Measurements from ENCODE around the gene SH2D7.

DNA sequence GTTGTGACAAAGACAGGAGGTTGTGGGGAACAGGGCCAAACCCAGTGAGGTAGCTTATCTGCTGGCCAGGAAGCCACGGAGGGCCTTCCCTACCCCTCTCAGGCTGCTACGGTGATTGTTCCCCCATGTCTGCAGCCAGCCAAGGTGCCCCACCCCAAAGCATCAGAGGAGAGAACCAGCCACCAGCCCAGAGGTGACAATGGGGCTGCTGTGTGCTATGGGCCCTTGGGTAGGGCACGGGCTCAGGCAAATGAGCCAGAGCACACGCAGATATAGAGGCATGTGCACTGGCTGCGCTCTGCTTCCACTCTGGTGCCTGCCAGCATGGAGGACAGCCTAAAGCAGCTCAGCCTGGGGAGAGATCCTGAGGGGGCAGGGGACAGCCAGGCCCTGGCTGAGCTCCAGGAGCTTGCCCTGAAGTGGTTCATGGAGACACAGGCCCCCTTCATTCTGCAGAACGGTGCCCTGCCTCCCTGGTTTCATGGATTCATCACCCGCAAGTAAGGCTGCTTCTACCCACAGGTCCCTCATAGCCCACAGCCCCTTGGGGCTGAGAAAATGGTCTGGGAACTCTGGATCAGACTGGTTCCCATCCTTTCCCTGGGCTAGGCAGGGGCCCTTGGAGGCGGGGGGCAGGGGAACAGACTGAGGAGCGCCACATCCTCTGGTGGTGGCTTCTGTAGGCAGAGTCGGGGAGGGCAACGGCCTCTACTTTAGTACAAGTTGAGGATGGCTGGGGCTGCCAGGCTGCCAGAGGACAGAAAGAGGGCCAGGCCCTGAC is at the start of gene SH2D7:
- no peak for TF ChIP-seq ZNF8 (CRISPR knock-in tag; IDR thresholded peaks at IDR 0.05)
- TF ChIP-seq, protein P1, sequence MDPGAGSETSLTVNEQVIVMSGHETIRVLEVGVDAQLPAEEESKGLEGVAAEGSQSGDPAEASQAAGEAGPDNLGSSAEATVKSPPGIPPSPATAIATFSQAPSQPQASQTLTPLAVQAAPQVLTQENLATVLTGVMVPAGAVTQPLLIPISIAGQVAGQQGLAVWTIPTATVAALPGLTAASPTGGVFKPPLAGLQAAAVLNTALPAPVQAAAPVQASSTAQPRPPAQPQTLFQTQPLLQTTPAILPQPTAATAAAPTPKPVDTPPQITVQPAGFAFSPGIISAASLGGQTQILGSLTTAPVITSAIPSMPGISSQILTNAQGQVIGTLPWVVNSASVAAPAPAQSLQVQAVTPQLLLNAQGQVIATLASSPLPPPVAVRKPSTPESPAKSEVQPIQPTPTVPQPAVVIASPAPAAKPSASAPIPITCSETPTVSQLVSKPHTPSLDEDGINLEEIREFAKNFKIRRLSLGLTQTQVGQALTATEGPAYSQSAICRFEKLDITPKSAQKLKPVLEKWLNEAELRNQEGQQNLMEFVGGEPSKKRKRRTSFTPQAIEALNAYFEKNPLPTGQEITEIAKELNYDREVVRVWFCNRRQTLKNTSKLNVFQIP (CRISPR knock-in tag; IDR thresholded peaks at IDR 0.05; ENCODE audit: borderline replicate concordance, low read depth): no peak
- no peak for TF ChIP-seq GLIS3 (CRISPR knock-in tag; IDR thresholded peaks at IDR 0.05)
- no peak for TF ChIP-seq ARNTL (CRISPR knock-in tag; IDR thresholded peaks at IDR 0.05; ENCODE audit: borderline replicate concordance, low read depth)
- no peak for TF ChIP-seq ZFP3 (CRISPR knock-in tag; IDR thresholded peaks at IDR 0.05)
- TF ChIP-seq, protein P2, sequence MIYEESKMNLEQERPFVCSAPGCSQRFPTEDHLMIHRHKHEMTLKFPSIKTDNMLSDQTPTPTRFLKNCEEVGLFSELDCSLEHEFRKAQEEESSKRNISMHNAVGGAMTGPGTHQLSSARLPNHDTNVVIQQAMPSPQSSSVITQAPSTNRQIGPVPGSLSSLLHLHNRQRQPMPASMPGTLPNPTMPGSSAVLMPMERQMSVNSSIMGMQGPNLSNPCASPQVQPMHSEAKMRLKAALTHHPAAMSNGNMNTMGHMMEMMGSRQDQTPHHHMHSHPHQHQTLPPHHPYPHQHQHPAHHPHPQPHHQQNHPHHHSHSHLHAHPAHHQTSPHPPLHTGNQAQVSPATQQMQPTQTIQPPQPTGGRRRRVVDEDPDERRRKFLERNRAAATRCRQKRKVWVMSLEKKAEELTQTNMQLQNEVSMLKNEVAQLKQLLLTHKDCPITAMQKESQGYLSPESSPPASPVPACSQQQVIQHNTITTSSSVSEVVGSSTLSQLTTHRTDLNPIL (CRISPR knock-in tag; IDR thresholded peaks at IDR 0.05; ENCODE audit: low read depth): no peak
- TF ChIP-seq OSR1 (CRISPR knock-in tag; IDR thresholded peaks at IDR 0.05): no peak
- no peak for TF ChIP-seq ESRRG (CRISPR knock-in tag; IDR thresholded peaks at IDR 0.05)
- TF ChIP-seq, protein P3, sequence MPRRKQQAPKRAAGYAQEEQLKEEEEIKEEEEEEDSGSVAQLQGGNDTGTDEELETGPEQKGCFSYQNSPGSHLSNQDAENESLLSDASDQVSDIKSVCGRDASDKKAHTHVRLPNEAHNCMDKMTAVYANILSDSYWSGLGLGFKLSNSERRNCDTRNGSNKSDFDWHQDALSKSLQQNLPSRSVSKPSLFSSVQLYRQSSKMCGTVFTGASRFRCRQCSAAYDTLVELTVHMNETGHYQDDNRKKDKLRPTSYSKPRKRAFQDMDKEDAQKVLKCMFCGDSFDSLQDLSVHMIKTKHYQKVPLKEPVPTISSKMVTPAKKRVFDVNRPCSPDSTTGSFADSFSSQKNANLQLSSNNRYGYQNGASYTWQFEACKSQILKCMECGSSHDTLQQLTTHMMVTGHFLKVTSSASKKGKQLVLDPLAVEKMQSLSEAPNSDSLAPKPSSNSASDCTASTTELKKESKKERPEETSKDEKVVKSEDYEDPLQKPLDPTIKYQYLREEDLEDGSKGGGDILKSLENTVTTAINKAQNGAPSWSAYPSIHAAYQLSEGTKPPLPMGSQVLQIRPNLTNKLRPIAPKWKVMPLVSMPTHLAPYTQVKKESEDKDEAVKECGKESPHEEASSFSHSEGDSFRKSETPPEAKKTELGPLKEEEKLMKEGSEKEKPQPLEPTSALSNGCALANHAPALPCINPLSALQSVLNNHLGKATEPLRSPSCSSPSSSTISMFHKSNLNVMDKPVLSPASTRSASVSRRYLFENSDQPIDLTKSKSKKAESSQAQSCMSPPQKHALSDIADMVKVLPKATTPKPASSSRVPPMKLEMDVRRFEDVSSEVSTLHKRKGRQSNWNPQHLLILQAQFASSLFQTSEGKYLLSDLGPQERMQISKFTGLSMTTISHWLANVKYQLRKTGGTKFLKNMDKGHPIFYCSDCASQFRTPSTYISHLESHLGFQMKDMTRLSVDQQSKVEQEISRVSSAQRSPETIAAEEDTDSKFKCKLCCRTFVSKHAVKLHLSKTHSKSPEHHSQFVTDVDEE (CRISPR knock-in tag; IDR thresholded peaks at IDR 0.05): no peak
- TF ChIP-seq PPARA (CRISPR knock-in tag; IDR thresholded peaks at IDR 0.05; ENCODE audit: borderline replicate concordance): no peak
- no peak for TF ChIP-seq RARB (CRISPR knock-in tag; IDR thresholded peaks at IDR 0.05)
- TF ChIP-seq BACH2 (CRISPR knock-in tag; IDR thresholded peaks at IDR 0.05; ENCODE audit: borderline replicate concordance): no peak
- TF ChIP-seq, protein P4, sequence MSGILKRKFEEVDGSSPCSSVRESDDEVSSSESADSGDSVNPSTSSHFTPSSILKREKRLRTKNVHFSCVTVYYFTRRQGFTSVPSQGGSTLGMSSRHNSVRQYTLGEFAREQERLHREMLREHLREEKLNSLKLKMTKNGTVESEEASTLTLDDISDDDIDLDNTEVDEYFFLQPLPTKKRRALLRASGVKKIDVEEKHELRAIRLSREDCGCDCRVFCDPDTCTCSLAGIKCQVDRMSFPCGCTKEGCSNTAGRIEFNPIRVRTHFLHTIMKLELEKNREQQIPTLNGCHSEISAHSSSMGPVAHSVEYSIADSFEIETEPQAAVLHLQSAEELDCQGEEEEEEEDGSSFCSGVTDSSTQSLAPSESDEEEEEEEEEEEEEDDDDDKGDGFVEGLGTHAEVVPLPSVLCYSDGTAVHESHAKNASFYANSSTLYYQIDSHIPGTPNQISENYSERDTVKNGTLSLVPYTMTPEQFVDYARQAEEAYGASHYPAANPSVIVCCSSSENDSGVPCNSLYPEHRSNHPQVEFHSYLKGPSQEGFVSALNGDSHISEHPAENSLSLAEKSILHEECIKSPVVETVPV (CRISPR knock-in tag; IDR thresholded peaks at IDR 0.05): no peak
- TF ChIP-seq, protein P5, sequence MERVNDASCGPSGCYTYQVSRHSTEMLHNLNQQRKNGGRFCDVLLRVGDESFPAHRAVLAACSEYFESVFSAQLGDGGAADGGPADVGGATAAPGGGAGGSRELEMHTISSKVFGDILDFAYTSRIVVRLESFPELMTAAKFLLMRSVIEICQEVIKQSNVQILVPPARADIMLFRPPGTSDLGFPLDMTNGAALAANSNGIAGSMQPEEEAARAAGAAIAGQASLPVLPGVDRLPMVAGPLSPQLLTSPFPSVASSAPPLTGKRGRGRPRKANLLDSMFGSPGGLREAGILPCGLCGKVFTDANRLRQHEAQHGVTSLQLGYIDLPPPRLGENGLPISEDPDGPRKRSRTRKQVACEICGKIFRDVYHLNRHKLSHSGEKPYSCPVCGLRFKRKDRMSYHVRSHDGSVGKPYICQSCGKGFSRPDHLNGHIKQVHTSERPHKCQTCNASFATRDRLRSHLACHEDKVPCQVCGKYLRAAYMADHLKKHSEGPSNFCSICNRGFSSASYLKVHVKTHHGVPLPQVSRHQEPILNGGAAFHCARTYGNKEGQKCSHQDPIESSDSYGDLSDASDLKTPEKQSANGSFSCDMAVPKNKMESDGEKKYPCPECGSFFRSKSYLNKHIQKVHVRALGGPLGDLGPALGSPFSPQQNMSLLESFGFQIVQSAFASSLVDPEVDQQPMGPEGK (CRISPR knock-in tag; IDR thresholded peaks at IDR 0.05; ENCODE audit: borderline replicate concordance): no peak
